ENCODE measurements around the gene DCD.

Gene DCD

GRCh38 chr12:54648265-54648664 lies at the start of gene DCD:
DCD (minus strand) TSS chr12:54648365; CDS start chr12:54648303, 62 bp downstream.
- Histone ChIP-seq H3K36me3 (no peaks in the 10 kb centered on the region), H3K4me2 (no peak within 1 kb of the TSS), H4K20me1 (no peaks in the 10 kb centered on the region), H3K9ac (no peak within 1 kb of the TSS), H3K4me3 (no peak within 1 kb of the TSS), H3K9me3 (replicated peaks in 1 of 11) (no peaks in the 10 kb centered on the region), H3K27ac (no peak within 1 kb of the TSS), H3K4me1 (no peaks in the 10 kb centered on the region), H3K27me3 (no peaks in the 10 kb centered on the region)
- TF ChIP-seq Cebpa-rat (IDR thresholded peaks at IDR 0.05) = no peak

- Histone ChIP-seq H3K27ac (no peak overlapping the region), H3K27me3 (no peaks in the 10 kb centered on the region), H3K36me3 (no peaks in the 10 kb centered on the region), H3K9me3 (replicated peaks in 1 of 11) (no peaks in the 10 kb centered on the region), H3K4me3 (no peak overlapping the region), H3K4me1 (no peaks in the 10 kb centered on the region), H3K4me2 (no peak overlapping the region), H3K9ac (no peak overlapping the region), H4K20me1 (no peaks in the 10 kb centered on the region)
- no peak for TF ChIP-seq Cebpa-rat (IDR thresholded peaks at IDR 0.05)
Observed at GRCh38 chr12:54697851-54698250, 49.7 kb upstream of the DCD start.

DNA sequence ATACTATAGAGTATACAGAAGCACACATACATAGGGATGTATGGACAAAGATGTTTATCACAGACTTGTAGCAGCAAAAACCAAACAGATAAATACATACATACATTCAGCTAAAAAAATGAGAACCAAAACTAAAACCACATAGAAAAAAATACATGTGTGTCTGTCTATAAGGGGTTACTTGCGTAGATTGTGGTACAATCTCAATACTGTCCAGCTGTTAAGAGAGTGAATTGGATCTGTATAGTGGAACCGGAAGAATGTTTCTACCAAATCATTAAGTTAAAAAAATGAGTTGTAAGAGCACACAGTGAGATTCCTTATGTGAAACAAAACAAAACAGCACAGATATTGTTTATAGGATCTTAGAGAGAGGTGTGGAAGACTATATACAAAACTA lies 44.2 kb upstream of the DCD start:
- Histone ChIP-seq H3K4me2 (no peak overlapping the region), H3K4me3 (no peak overlapping the region), H3K27ac (no peak overlapping the region), H3K9ac (no peak overlapping the region), H3K27me3 (no peaks in the 10 kb centered on the region), H3K9me3 (replicated peaks in 1 of 11) (peaks cover 0 to 6% (median 2%) of the 10 kb centered on the region in 11 experiments; a peak in 13 of 22 replicates), H3K36me3 (no peaks in the 10 kb centered on the region), H3K4me1 (no peaks in the 10 kb centered on the region), H4K20me1 (no peaks in the 10 kb centered on the region)
- TF ChIP-seq Cebpa-rat (IDR thresholded peaks at IDR 0.05) = no peak

DNA sequence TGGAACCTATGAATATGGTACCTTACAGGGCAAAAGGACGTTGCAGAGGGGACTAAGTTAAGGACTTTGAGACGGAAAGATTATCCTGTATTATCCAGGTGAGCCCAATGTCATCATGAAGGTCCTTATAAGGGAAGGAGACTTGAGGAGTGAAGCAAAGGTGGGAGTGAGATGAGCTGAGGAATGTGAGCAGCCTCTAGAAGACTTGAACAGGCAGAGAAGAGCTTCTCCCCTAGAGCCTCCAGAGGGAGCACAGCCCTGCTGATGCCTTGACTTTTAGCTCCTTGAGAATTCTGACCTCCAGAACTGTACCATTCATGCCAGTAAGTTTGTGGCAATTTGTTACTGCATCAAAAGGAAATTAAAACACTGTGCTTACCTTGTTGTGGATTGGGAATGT lies 41.8 kb upstream of the DCD start:
- Histone ChIP-seq H4K20me1 (no peaks in the 10 kb centered on the region), H3K27ac (no peak overlapping the region), H3K9me3 (replicated peaks in 1 of 11) (peaks cover 0 to 12% (median 10%) of the 10 kb centered on the region in 11 experiments; a peak in 16 of 22 replicates), H3K4me3 (no peak overlapping the region), H3K9ac (no peak overlapping the region), H3K27me3 (no peaks in the 10 kb centered on the region), H3K4me2 (no peak overlapping the region), H3K36me3 (no peaks in the 10 kb centered on the region), H3K4me1 (no peaks in the 10 kb centered on the region)
- no peak for TF ChIP-seq Cebpa-rat (IDR thresholded peaks at IDR 0.05)

DNA sequence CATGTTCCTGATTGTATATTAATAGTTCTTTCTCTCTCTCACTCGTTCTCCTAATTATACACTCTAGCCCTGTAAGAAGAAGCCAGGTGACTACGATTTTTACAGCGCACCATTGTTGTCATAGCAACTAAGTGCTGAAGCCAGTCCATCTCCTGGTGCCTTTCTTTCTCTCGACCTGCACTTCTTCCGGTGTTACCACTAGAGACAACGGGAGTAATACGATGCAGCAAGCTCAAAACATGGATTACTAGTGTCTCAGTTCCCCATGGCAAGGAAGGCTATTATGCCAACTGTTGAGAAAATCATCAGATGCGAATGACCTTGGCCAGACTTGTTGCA lies 40.8 kb upstream of the DCD start:
- no peaks in the 10 kb centered on the region for H3K4me1 ChIP-seq
- H3K27ac ChIP-seq = no peak overlapping the region
- H3K27me3 ChIP-seq = no peaks in the 10 kb centered on the region
- no peak overlapping the region for H3K9ac ChIP-seq
- H4K20me1 ChIP-seq = no peaks in the 10 kb centered on the region
- H3K36me3 ChIP-seq = no peaks in the 10 kb centered on the region
- H3K4me3 ChIP-seq = no peak overlapping the region
- TF ChIP-seq Cebpa-rat (IDR thresholded peaks at IDR 0.05) = no peak
- peaks cover 0 to 12% (median 10%) of the 10 kb centered on the region in 11 experiments; a peak in 16 of 22 replicates for H3K9me3 ChIP-seq (replicated peaks in 1 of 11)
- H3K4me2 ChIP-seq = no peak overlapping the region

DNA sequence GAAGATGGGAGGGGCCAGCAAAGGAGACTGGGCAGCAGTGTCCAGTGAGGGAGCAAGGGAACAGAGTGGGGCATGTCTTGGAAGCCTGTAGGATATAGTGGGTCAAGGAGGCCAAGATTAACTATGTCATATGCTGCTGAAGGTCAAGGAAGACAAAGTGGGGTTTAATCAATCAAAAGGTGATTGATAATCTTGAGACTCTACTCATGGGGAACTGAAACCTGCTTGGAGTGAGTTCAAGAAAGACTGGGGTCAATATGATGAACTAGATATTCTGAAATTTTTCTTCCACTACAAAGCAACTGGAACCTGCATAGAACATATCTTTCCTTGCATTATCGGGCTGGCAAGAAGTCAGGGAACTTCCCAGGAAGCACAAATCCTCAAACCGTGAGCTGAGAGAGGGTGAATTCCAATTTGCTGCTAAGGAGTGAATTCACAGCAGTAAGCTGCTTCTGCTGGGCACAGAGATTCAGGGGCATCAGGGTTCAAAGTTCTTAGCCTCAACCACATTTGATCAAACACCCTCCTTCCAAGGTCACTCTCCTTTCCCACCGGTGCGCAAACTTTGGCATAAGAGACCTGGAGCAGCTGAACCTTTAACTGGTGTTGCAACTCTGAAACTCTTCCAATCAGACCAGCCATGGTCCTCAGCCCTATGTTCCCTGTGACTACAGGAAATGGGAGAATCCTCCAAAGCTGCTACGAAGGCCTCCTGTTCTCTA lies 40.3 kb upstream of the DCD start:
- H3K4me2 ChIP-seq = no peak overlapping the region
- no peak overlapping the region for H3K4me3 ChIP-seq
- no peak overlapping the region for H3K9ac ChIP-seq
- TF ChIP-seq Cebpa-rat (IDR thresholded peaks at IDR 0.05) = no peak
- H4K20me1 ChIP-seq = no peaks in the 10 kb centered on the region
- H3K4me1 ChIP-seq = no peaks in the 10 kb centered on the region
- peaks cover 0 to 12% (median 10%) of the 10 kb centered on the region in 11 experiments; a peak in 16 of 22 replicates for H3K9me3 ChIP-seq (replicated peaks in 1 of 11)
- no peak overlapping the region for H3K27ac ChIP-seq
- no peaks in the 10 kb centered on the region for H3K27me3 ChIP-seq
- no peaks in the 10 kb centered on the region for H3K36me3 ChIP-seq

DNA sequence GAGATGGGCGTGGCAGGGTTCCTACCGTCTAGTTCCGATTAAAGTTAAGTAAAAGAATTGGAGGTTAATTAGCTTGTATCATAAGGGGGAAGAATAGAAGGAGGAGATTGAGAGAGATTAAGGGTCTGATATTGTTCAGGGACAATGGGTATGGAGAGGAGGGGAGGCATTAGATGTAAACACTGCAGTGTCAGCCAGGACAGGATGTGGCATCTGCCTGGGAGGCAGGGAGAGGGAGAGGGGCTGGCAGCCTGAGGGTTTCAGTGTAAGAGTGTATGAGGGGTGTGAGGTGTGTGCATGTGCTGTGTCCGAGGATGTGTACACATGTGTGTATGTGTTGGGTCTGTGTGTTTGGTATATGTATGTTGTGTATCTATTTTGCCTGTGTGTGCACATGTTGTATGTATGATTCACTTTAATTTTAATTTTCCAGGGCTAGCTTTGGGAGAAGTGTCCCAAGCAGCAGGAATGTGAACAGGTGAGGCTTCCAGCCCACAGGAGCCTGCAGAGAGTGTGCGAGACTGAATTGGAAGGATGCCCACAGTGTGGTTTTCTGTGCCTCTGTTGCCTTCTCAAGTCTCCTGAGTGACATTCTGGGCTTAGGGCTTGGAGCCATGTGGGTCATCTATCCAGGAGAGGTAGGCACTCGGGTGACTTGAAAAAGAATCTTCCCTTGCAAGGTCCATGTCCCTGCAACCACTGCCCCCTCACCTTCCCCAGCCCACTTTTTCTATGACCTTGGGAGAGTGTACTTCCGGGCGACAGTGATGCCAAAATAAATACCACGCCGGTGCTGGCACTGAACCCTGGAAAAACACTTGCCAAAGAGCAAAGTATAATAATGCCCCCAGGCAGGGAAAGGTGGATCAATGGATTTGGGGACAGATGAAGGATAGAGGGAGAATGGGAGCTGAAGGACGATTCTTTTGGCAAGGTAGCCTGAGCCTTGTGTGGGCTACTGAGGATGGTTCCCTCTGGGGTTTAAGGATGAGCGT lies 36.8 kb upstream of the DCD start:
- Histone ChIP-seq H3K27ac (no peak overlapping the region), H3K9ac (no peak overlapping the region), H4K20me1 (no peaks in the 10 kb centered on the region), H3K9me3 (replicated peaks in 1 of 11) (peaks cover 0 to 12% (median 10%) of the 10 kb centered on the region in 11 experiments; a peak in 16 of 22 replicates), H3K36me3 (no peaks in the 10 kb centered on the region), H3K27me3 (no peaks in the 10 kb centered on the region), H3K4me3 (no peak overlapping the region), H3K4me1 (no peaks in the 10 kb centered on the region), H3K4me2 (no peak overlapping the region)
- no peak for TF ChIP-seq Cebpa-rat (IDR thresholded peaks at IDR 0.05)

DNA sequence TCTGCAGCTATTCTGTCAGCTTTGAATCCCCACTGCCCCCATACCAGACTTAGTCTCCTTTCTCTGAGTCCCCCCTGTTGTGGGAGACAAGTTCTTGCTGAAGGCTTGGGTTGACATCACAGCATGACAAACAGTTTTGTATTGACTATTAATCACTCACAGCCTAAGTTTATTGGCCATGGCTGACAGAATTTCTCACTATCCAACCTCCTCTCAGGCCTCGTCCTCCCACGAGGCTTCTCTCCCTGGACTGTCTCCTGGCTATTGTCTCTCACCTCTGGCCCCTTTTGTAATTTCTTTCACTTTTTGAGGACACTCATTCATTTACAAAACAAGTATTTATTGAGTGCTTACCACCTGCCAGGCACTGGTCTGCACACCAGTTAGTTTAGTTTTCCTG lies 35.2 kb upstream of the DCD start:
- Histone ChIP-seq H3K9ac (no peak overlapping the region), H3K4me2 (no peak overlapping the region), H3K9me3 (replicated peaks in 1 of 11) (peaks cover 0 to 12% (median 10%) of the 10 kb centered on the region in 11 experiments; a peak in 16 of 22 replicates), H4K20me1 (no peaks in the 10 kb centered on the region), H3K27ac (no peak overlapping the region), H3K36me3 (no peaks in the 10 kb centered on the region), H3K4me1 (no peaks in the 10 kb centered on the region), H3K27me3 (no peaks in the 10 kb centered on the region), H3K4me3 (no peak overlapping the region)
- TF ChIP-seq Cebpa-rat (IDR thresholded peaks at IDR 0.05) = no peak

GRCh38 chr12:54682674-54683073 lies 34.5 kb upstream of the DCD start:
- H3K27ac ChIP-seq = no peak overlapping the region
- H3K9ac ChIP-seq = no peak overlapping the region
- no peak overlapping the region for H3K4me3 ChIP-seq
- H4K20me1 ChIP-seq = no peaks in the 10 kb centered on the region
- no peaks in the 10 kb centered on the region for H3K27me3 ChIP-seq
- H3K4me1 ChIP-seq = no peaks in the 10 kb centered on the region
- no peak overlapping the region for H3K4me2 ChIP-seq
- H3K36me3 ChIP-seq = no peaks in the 10 kb centered on the region
- TF ChIP-seq Cebpa-rat (IDR thresholded peaks at IDR 0.05) = no peak
- H3K9me3 ChIP-seq (replicated peaks in 1 of 11) = peaks cover 0 to 12% (median 9%) of the 10 kb centered on the region in 11 experiments; a peak in 16 of 22 replicates
